GM18519 (cell line): ENCODE data around the gene GRK3.

Experiments used
- ATAC-seq: cut with Tn5 transposase; IDR thresholded peaks from one replicate; pipeline ENCODE4 v1.9.1; 2021; ENCODE audit warnings: mild to moderate bottlenecking, moderate library complexity; ENCODE audit not compliant: unreplicated experiment, low FRiP score

The GRK3 gene

DNA sequence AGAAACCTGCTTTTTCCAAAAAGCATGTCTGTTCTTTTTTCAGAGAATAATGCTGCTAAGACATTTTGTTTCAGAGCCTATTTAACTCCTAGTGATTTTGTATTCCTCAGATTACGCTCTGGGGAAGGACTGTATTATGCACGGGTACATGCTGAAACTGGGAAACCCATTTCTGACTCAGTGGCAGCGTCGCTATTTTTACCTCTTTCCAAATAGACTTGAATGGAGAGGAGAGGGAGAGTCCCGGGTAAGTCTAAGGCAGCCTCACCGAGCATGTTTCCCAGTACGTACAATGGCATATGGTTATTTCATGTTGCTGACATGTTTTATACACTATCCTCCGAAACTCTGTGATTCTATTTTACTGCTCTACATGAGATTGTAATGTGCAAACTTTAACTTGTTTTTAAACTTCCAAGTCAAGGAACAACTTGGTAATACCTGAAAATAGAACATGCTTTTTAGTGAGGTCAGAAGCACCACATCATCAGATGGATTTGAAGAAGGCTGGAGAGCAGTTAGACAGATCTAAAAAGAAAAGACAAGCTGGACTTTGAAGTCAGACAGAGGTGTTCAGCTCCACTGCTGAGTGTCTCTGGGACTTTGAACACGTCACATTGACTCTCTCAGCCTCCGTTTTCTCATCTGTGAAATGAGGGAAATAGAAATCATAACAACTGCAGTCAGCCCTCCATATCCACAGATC lies 153.8 kb downstream of the GRK3 start:
- no peak for ATAC-seq

DNA sequence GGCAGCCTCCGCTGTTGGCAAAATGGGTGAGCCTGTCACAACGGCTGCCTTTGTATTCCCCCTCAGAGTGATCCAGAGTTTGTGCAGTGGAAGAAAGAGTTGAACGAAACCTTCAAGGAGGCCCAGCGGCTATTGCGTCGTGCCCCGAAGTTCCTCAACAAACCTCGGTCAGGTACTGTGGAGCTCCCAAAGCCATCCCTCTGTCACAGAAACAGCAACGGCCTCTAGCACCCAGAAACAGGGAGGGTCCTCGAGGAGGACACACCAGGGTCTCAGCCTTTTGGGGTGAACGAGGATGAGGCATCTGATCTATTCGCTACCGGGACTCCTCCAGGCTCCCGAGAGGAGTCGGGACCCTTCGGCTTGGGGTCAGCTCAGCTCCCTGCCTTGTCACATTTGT lies 157.7 kb downstream of the GRK3 start:
- ATAC-seq = no peak

DNA sequence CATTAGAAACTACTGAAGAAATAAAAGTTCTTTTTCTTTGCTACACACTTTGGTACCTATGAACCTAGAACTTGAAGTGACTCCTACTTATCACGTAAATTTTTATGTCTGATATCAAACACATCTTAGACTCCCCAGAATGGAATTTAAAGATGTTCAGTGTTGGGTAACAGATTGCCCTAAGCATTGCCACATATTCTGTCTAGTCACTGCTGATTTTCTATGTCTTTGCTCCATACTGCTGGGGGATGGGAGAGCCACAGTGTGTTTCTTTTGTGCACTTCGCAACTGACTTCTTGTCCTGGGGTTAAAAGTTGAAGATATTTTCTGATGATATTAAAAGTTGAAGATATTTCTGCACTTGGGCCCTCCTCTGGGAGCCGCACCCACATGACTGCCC lies 158.2 kb downstream of the GRK3 start:
- ATAC-seq = no peak

DNA sequence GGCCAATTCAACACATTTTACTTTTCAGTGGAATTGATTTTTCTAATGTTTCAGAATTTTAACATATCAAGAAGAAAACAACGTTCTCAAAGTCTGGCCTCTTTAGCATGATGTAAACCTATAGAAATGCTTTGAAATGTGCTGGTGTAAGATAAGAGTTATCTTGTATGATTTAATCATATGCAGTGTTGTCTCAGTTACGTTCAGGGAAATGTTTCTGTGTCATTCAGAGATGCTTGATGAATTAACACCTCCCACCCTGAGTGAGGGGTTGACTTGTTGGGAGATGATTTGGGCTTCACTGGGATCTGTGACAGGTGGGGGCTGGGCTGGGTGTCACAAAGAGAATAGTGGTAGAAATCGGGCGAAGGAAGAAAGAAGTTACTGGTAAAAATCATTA lies 161.8 kb downstream of the GRK3 start:
- ATAC-seq = no peak

DNA sequence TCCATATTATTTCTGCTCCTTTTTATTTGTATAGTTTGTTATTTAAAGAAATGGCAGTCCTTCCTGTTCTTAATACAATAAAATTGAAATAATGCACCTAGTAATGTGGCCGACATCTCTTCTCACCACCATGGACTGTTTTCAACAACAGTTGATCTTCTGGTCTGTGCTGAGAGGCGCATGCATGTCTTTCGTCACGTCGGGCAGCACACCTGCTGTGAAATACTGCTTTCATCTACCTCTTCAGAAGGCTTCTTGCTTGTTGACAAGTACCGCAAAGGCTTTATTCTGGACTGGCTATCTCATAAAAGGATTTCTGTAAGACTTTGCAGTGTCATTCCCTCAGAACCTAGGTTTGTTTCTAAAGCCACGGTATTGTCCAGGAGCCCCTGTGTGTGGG lies 163.6 kb downstream of the GRK3 start:
- no peak for ATAC-seq

DNA sequence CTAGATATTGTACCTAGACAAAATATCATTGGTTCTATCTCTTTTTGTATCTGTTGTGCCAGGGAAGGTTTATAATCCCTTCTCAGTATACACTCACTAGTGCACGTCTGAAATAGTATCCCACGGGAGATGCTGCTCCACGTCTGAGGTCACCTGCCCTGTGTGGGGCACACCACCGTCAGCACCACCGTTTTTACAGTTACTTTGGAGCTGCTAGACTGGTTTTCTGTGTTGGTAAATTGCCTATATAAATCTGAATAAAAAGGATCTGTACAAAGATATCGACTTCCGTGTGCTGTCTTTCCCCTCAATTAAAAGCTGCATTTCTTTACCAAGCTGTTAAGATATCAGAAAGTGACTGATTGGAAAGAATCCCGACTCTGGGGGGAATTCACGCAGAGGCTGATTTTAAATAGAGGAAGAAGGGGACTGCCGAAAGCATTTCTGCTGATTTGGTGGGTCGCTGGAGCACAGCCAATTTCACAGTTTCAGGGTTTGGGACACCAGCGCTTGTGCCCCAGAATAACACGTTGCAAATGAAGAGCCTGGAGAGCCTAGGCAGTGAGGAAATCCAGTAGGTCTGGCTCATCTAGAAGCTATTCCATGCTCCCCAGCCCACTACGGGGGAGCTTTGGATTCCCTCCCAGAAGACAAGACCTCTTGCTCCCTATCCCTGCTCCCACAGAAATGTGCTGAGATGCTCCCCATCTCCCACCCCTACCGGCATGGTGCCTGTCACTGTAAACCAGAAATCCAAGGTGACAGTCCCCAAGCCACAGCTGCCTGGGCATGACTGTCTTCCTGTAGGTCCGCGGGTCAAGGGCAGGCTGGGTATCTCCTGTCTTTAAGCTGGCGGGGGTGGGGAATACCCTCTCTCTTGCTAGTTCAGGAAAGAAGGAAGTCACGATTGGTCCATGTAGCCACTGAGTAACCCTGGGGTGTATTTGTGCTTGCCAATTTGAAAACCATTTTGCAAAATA lies 164.8 kb downstream of the GRK3 start:
- ATAC-seq = no peak

DNA sequence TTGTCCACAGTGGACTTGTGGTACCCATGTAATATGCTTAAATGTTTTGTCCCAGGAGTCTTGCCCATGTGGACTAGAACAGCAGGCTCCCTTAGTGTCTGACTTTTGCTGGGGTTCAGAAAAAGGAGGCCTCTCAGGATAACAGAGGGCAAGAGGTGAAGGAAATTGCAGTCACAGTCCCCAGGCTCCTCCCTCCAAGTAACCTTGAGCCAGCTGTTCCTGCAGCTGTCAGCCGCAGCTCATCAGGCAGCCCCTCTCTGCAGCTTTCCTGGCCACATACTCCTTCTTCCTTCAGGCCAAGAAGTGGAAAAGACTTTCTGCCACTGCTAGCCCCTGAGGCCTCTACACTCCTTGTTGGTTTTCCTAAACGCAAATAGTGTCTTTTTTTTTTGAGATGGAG lies 171.2 kb downstream of the GRK3 start:
- ATAC-seq = no peak

DNA sequence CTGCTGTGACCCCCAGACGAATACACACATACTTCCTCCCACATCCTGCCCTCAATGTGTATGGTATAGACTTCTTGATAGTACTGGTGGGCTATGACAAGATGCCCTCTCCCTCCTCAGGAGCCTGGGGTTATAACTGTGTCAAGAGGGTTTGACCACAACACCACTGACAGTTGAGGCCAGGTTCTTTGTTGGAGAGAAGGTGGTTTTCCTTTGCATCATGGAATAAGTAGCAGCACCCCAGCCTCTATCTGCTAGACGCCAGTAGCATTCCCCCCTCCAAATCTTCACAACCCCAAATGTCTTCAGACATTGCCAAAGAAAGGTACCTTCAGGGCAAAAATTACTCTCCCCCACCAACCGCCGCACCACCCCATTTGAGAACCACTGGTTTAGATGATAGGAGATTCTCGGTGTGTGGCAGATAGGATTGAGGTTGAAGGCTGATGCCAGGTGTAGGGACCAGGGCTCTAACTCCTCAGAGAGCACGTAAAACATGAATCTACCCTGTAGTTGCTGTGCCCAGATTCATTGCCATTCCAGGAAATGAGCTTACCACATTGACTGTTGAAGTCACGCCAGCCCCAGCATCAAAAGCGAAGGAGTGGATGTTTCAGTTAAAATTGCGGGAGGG lies 172.0 kb downstream of the GRK3 start:
- ATAC-seq = no peak

DNA sequence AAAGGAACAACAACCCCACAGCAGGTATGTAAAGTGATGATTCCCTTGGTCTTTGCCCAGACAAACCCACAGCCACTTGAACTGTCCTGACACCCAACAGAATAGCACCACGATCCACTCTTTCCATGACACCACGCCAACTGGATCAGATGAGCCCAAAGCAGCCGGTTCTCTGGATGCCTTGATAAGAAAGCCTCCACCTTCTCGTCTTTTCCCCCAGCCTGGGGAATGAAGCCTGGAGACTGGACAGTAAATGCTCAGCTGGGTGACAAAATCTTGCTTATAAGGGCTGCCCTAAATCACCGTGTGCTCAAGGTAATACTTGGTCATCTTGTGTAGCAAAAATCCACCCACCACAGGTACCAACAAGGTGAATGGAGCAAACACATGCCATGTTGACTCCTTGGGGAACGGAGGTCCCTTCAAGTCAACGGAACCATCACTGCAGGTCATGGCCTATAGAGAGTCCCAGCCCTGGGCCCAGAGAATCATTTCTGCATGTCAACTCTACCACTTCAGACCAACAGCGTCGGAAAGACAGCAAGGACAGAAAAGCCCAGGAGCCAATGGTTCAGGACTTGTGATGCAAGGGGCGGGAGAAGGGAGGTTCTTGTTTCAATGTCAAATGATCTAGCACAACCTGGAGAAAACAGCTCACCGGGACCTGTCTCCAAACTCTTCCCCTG lies 175.3 kb downstream of the GRK3 start:
- ATAC-seq = no peak

DNA sequence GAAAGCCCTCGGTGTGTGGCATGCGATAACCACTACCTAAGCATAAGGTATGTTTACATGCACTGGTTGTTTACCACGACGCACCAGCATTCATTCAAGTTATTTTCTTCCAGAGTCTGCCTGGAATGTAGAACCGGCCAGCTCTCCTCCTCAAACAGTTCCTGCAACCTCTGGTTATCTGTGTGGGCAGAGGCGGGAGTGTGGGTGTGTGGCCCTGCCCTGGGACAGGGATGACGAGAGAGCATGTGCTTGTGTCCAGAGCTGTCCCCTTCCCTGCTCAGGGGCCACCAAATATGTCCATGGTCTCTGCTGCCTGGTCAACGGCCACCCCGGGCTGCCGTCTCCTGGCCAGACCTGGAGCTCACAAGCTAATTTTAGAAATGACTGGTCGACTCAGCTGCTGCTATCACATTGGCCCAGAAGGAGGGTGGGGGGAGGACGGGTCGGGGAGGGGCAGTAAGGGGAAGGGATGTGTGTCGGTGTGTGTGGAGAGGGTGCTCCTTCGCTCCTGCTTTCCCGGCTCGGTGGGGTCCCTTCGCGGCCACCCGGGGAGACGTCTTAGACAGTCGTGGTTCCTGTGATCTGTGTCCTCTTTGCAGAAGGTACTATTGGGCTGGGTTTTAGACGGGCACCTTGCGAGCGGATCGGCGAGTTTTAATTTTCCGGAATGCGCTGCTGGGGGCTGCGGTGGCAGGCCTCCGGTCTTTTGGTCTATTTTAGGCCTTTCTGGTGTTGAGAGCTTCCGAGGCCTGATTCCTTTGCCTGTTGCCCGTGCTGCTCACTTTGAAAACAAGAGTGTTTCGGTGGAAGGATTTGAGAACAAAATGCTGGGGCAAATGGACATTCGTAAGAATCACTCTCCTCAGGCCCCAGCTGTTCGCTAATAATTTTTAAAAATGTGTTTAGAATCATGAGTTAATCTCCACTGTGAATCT lies 177.5 kb downstream of the GRK3 start, which contains the start of gene MYO18B:
TSS of gene MYO18B (plus strand) at position 497 of the 935 bp plus-strand sequence. CDS start 18,905 bp downstream, outside the sequence.
- ATAC-seq = no peak

DNA sequence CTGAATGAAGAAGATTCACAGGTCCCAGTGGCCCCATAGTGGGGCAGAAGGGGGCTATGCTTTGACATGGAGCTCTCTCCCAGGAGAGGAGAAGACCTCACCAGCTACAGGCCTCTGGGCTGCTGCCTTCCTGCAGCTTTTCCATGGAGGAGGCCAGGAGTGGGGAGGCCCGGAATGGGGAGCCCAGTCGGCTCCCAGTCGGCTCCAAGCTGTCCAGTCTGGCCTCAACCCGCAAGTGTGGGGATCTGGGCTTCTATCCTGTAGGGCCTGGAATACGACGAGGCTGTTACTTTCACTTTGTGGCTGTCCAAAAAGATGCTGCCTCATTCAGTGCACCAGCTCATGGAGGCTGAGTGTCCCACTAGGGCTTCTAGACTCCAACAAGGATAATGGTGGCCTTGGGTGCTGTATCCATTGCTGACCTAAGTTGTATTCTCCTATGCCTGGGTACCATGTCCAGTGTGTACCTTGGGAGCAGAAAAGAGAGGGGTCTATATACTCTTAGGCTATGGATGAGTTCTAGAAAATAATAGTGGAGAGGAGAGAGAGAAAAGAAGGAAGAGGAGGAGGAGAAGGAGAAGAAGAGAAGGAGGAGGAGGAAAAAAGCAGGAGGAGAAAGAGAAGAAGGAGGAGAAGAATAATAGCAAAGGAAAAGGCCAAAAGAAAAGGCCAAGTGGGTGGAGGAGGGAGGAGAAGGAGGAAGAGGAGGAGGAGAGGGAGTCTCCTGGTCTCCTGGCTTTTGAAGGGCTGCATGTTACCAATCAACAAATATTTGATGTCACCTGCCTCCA lies 178.6 kb downstream of the GRK3 start:
- no peak for ATAC-seq

DNA sequence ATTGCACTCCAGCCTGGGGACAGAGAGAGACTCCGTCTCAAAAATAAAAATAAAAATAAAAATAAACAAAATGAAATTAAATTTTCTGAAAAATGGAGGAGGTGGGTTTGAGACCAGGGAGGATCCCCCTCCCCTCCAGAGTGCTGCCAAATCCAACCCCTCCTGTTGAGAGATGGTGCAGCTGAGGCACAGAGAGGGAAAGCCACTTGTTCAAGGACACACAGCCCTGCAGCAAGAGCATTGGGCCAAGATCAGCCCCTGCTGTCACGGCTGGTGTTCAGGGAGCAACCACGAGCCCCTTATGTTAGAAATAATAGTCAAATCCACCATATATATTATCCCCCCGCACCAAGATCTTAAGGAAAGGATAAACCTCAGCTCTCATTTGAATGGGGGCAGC lies 180.2 kb downstream of the GRK3 start:
- no peak for ATAC-seq

DNA sequence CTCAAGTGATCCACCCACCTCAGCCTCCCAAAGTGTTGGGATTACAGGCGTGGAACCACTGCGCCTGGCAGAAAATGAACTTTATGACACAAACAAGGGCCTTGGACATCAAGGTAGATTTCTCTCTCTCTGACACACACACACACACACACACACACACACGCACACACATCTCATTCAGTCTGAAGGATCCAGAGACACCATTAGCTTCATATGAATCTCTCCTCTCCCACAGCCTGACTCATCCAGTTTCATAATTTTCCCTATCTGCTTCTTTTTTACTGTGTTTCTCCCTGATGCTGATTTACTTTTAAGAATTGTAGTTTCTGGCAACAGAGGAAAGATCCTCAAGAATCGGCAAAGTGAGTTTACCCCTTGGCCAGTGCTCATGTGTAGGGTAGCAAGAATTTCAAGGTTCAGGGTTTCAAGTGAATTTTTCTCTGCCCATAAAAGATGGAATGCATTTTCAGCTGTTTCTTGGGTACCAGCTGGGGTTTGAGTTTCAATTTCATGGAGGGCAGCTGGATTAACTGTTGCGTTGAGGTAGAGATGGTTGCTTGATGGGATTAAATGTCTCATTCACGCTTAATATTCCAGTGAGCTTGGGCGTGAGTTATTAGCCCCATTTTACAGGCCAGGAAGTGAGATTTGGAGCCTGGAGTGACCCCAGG lies 181.0 kb downstream of the GRK3 start:
- no peak for ATAC-seq

DNA sequence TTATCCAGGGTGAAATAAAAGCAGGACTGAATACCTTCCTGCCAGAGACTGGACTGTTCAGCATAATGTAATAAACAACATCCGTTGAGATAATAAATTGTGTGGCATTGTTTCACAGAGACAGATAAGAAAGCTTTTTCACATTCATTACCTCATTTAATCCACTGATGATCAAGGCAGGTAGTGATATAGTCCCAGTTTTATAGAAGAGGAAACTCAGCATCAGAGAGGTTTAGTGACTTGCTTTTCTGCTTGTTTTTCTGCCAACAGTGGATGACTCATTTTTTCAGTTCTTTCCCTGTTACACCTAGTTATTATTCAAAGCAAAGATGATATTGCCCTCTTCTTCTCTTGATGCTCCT lies 181.5 kb downstream of the GRK3 start:
- no peak for ATAC-seq

DNA sequence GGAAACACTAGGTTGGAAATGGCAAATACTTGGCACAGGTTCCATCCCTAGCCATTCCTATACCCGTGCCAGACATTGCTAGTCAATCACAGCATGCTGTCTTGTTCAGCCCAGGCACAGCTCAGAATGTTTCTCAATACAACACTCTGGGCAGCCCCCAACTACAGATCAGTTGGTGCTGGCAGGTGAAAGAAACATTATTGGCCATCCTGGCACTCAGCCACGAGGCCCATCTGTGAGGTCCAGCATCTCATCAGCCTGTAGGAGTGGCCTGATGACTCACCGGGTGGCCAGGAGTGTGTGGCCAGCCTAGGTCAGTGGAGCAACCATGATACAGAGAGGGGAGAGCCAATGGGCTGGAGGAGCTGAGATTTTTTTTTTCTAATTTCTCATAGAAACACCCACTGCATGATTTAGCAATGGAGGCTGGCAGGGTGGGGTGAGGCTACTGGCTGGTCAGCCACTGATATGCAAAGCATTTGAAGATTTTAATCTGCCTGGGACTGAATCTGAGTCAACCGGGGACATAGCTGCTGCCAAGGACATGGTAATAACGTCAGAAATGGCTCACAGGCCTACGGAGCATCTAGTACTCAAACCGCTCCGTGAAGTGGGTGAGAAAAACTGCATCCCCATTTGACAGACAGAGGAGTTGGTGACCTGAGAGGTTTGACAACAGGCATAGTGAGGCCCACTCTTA lies 182.9 kb downstream of the GRK3 start:
- ATAC-seq = no peak

DNA sequence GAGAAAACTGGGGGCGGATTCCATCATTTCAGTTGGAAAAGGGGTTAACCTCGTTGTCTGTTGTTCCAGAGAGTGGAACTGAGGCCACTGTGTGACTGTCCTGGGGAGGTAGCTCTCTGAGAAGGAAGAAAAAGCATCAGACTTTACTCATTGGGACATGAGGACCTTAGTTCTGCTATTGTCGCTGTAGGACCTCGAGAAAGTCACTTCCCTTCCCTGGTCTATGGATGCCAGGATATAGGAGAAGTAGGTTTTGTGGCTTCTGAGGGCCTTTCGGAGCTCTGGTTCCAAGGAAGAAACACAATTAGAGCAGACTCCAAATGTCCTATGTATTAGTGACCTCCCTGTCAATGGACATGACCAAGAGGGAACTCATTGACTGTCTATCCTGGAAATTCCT lies 183.7 kb downstream of the GRK3 start:
- no peak for ATAC-seq

DNA sequence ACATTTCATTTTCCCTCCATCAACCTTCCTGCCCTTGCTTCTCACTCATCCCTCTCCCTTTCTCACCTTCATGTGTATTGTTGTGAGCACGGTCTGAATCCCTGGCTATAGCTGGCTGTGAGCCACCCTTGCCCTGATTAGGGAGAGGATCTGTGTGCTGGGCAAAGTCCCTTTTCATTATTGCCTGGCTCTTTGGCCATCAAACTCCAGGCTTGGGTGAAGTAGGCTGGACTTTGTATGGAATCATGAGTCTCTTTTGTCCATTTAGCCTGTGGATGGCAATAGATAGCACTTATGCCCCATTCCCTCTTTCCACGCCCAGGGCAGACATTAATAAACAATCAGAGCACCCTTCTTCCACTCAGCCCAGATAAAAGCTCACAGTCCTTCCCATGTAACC lies 184.2 kb downstream of the GRK3 start:
- no peak for ATAC-seq
